Upper lobe of right lung (tissue), 1 donor: ENCODE results near the gene SLC39A13. TPM values are rescaled to one million over a fixed set of nuclear protein-coding genes. Genes with fewer than 3 reads are reported as not detected.

Experiments
- ATAC-seq: fragments of 200-7000 bp; cut with Tn5 transposase; one replicate; pipeline ENCODE4 v1.9.1; 2020; ENCODE audit warnings: mild to moderate bottlenecking, moderate library complexity
- DNase-seq: peaks from one replicate; pipeline ENCODE4 v3.0.0-alpha.2; 2020
- H3K27ac ChIP-seq: fragments of 200-600 bp; one replicate; pipeline ENCODE4 v1.8.0; 2022
- H3K27me3 ChIP-seq: fragments of 200-600 bp; one replicate; pipeline ENCODE4 v1.8.0; 2022; ENCODE audit warnings: mild to moderate bottlenecking
- H3K36me3 ChIP-seq: fragments of 200-600 bp; one replicate; pipeline ENCODE4 v1.8.0; 2022
- H3K4me1 ChIP-seq: fragments of 200-600 bp; one replicate; pipeline ENCODE4 v1.8.0; 2022
- H3K4me3 ChIP-seq: fragments of 200-600 bp; one replicate; pipeline ENCODE4 v1.8.0; 2022; ENCODE audit warnings: mild to moderate bottlenecking
- H3K9me3 ChIP-seq: fragments of 200-600 bp; one replicate; pipeline ENCODE4 v1.8.0; 2022
- intact Hi-C: fragments of 100-400 bp; cut with DNase I; formaldehyde crosslinking; loops from one replicate; pipeline ENCODE4 v1.11.0; 2022
- total RNA-seq: library from RNA; stranded (reverse); fragmentation: NEBNext Ultra II Directional; extraction: Animal tissue kit (Norgen Biotek cat#: 25700); gene quantifications from one replicate; pipeline ENCODE4 v1.2.1, GENCODE V29; 2021
- TF ChIP-seq, protein P1 (sequence below): fragments of 200-600 bp; IDR thresholded peaks from one replicate; pipeline ENCODE4 v1.8.0; 2022; ENCODE audit warnings: antibody characterized with exemption
- donor health status: DM: no; HTN: yes; CAD: no; lungs with severe emphysema.

SLC39A13 gene
- total RNA-seq, 1 donor from 2014 or later = 62.0 TPM

- intact Hi-C loops = no loop called here
- no peak for DNase-seq
Observed at GRCh38 chr11:47441421-47441820, 33.0 kb downstream of the SLC39A13 start.

GRCh38 chr11:47442514-47442913, 34.1 kb downstream of the SLC39A13 start:
- ATAC-seq (peak; percentile 19), DNase-seq (no peak)
- Histone ChIP-seq H3K4me3 (no peak overlapping the region), H3K27me3 (no peaks in the 10 kb centered on the region), H3K27ac (no peak overlapping the region), H3K4me1 (no peaks in the 10 kb centered on the region), H3K36me3 (no peaks in the 10 kb centered on the region), H3K9me3 (no peaks in the 10 kb centered on the region)
- TF ChIP-seq, protein P1, sequence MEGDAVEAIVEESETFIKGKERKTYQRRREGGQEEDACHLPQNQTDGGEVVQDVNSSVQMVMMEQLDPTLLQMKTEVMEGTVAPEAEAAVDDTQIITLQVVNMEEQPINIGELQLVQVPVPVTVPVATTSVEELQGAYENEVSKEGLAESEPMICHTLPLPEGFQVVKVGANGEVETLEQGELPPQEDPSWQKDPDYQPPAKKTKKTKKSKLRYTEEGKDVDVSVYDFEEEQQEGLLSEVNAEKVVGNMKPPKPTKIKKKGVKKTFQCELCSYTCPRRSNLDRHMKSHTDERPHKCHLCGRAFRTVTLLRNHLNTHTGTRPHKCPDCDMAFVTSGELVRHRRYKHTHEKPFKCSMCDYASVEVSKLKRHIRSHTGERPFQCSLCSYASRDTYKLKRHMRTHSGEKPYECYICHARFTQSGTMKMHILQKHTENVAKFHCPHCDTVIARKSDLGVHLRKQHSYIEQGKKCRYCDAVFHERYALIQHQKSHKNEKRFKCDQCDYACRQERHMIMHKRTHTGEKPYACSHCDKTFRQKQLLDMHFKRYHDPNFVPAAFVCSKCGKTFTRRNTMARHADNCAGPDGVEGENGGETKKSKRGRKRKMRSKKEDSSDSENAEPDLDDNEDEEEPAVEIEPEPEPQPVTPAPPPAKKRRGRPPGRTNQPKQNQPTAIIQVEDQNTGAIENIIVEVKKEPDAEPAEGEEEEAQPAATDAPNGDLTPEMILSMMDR = no peak
- intact Hi-C loops = no loop called here

More at GRCh38 chr11:47441421-47441820, 33.0 kb downstream of the SLC39A13 start:
- no peaks in the 10 kb centered on the region for H3K4me1 ChIP-seq
- H3K4me3 ChIP-seq = no peak overlapping the region
- H3K27ac ChIP-seq = no peak overlapping the region
- ATAC-seq = no peak
- H3K9me3 ChIP-seq = no peaks in the 10 kb centered on the region
- TF ChIP-seq, protein P1 = no peak
- H3K27me3 ChIP-seq = no peaks in the 10 kb centered on the region
- H3K36me3 ChIP-seq = no peaks in the 10 kb centered on the region

DNA sequence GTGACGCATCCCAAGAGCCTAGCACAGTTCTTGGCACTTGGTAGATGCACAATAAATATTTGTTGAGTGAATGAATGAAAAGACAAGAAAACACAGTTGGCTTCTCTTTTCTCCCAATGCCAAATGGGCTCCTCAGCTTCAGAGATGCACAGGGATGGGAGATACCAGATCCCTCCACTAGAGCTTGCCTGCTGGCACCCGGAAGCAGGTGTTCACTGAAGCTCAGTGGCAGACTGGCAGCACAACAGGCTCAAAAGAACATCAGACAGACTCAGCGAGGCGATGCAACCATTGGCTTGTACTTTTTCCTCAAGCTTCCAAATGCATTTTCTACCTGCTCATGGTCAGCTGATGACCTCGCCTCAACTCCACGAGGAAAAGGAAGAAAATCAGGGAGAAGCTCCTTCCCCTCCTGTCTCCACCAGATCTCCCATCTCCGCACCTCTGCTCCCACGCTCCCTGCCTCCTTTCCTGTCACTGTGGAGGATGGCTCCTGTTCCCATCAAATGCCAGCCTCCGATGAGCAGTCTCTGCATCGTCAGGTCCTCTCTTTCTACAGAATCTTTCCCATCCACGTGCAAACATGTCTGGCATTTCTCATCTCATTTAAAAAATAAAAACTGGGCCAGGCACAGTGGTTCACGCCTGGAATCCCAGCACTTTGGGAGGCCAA, 34.8 kb downstream of the SLC39A13 start:
- no peaks in the 10 kb centered on the region for H3K27me3 ChIP-seq
- TF ChIP-seq, protein P1 = no peak
- no peaks in the 10 kb centered on the region for H3K4me1 ChIP-seq
- ATAC-seq = no peak
- H3K36me3 ChIP-seq = no peaks in the 10 kb centered on the region
- no peak for DNase-seq
- H3K9me3 ChIP-seq = no peaks in the 10 kb centered on the region
- no peak overlapping the region for H3K27ac ChIP-seq
- intact Hi-C loops = no loop called here
- no peak overlapping the region for H3K4me3 ChIP-seq

DNA sequence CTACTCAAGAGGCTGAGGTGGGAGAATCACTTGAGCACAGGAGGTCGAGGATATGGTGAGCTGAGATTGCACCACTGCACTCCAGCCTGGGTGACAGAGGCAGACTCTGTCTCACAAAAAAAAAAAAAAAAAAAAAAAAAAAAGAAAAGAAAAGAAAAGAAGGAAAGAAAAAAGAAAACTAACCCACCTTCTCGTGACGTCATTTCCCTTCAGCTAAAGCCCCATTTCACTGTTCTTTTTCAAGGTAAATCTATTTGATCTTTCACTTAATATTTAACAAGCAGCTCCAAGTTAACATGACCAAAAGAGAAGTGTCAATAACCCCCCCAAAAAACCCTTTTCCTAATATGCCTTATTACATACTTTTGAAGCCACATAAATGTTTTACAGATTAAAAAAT, 35.4 kb downstream of the SLC39A13 start:
- TF ChIP-seq, protein P1 = no peak
- no peaks in the 10 kb centered on the region for H3K27me3 ChIP-seq
- no peaks in the 10 kb centered on the region for H3K4me1 ChIP-seq
- H3K9me3 ChIP-seq = no peaks in the 10 kb centered on the region
- no peak for ATAC-seq
- H3K36me3 ChIP-seq = no peaks in the 10 kb centered on the region
- H3K27ac ChIP-seq = no peak overlapping the region
- intact Hi-C loops = no loop called here
- no peak for DNase-seq
- H3K4me3 ChIP-seq = no peak overlapping the region

DNA sequence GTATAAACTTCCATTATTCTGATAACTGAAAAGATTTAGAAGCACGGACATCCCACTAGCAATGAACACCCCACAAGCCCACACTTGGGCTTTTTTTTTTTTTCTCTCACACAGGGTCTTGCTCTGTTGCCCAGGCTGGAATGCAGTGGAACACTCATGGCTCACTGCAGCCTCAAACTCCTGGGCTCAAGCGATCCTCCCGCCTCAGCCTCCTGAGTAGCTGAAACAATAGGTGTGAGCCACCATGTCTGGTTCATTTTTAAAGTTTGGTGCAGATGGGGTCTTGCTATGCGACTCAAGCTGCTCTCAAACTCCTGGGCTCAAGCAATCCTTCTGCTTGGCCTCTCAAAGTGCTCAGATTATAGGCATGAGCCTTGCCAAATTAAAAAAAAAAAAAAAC, 37.5 kb downstream of the SLC39A13 start:
- H3K4me1 ChIP-seq = no peaks in the 10 kb centered on the region
- TF ChIP-seq, protein P1 = no peak
- no peak for ATAC-seq
- DNase-seq = no peak
- H3K36me3 ChIP-seq = no peaks in the 10 kb centered on the region
- intact Hi-C loops = no loop called here
- H3K4me3 ChIP-seq = no peak overlapping the region
- no peaks in the 10 kb centered on the region for H3K27me3 ChIP-seq
- H3K9me3 ChIP-seq = no peaks in the 10 kb centered on the region
- H3K27ac ChIP-seq = no peak overlapping the region

DNA sequence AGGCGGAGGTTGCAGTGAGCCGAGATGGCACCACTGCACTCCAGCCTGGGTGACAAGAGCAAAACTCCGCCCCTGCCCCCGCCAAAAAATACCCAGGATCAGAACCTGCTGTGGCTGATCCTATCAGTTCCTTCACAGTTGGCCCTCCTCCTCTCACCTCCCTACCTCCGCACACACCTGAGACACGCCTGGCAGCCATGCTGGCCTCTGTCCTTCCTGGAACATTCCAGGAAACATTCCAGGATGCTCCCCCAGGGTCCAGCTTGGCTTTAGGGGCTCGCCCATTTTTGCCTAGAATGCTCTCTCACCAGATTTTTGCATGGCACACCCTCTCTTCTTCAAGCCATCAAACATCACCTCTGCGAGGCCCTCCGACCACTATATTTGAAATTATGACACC, 38.4 kb downstream of the SLC39A13 start:
- TF ChIP-seq, protein P1 = no peak
- no peak for DNase-seq
- Histone ChIP-seq H3K9me3 (no peaks in the 10 kb centered on the region), H3K36me3 (no peaks in the 10 kb centered on the region), H3K4me1 (no peaks in the 10 kb centered on the region), H3K4me3 (no peak overlapping the region), H3K27me3 (no peaks in the 10 kb centered on the region), H3K27ac (no peak overlapping the region)
- intact Hi-C loops = no loop called here
- no peak for ATAC-seq
